NB4 (cell line): ENCODE results near the gene SLC25A28.

Source experiments
- MAX ChIP-seq: IDR thresholded peaks from 2 replicates; pipeline ENCODE4 v1.6.1; 2011; ENCODE audit warnings: low read depth, low read length
- MYC ChIP-seq: IDR thresholded peaks from 2 replicates; pipeline ENCODE4 v1.6.1; 2011; ENCODE audit warnings: low read depth, low read length
- POLR2A ChIP-seq: IDR thresholded peaks from 2 replicates; pipeline ENCODE4 v1.6.1; 2011; ENCODE audit warnings: mild to moderate bottlenecking; ENCODE audit not compliant: insufficient read length; ENCODE audit errors: extremely low read depth
- TF ChIP-seq, protein P1 (sequence below): IDR thresholded peaks from one replicate; pipeline ENCODE4 v1.5.1; 2012; ENCODE audit warnings: low read depth, low read length

- no peak for TF ChIP-seq POLR2A
- TF ChIP-seq, protein P1, sequence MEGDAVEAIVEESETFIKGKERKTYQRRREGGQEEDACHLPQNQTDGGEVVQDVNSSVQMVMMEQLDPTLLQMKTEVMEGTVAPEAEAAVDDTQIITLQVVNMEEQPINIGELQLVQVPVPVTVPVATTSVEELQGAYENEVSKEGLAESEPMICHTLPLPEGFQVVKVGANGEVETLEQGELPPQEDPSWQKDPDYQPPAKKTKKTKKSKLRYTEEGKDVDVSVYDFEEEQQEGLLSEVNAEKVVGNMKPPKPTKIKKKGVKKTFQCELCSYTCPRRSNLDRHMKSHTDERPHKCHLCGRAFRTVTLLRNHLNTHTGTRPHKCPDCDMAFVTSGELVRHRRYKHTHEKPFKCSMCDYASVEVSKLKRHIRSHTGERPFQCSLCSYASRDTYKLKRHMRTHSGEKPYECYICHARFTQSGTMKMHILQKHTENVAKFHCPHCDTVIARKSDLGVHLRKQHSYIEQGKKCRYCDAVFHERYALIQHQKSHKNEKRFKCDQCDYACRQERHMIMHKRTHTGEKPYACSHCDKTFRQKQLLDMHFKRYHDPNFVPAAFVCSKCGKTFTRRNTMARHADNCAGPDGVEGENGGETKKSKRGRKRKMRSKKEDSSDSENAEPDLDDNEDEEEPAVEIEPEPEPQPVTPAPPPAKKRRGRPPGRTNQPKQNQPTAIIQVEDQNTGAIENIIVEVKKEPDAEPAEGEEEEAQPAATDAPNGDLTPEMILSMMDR, result no peak
- no peak for TF ChIP-seq MAX
- no peak for TF ChIP-seq MYC
These were observed 41.1 kb upstream of the SLC25A28 start for GRCh38 chr10:99661377-99661763.
